Neutrophil (primary cell): ENCODE measurements around the gene ASB14.
"Not testable (repeated sequence)": the region's sequence is repeated elsewhere in the genome, so short reads cannot be mapped to it uniquely, and the experiment has no call there.

Experiments used
- H3K27ac ChIP-seq: fragments of 200-600 bp; sonication (generic); 2 replicates; pipeline ENCODE4 v1.5.1; 2016; ENCODE audit warnings: mild to moderate bottlenecking, moderate library complexity
- H3K27me3 ChIP-seq: fragments of 200-600 bp; sonication (generic); 2 replicates; pipeline ENCODE4 v1.6.0; 2016; ENCODE audit warnings: mild to moderate bottlenecking
- H3K36me3 ChIP-seq: fragments of 200-600 bp; sonication (generic); 2 replicates; pipeline ENCODE4 v1.5.1; 2017
- H3K4me1 ChIP-seq, 2 experiments: fragments of 200-600 bp in 1 of 2; sonication (generic) in 1 of 2; 1 replicate in 1 of 2; 2 replicates in 1 of 2; pipeline versions ENCODE4 v1.5.1 to v1.6.1; 2013 to 2016; ENCODE audit warnings: low read depth in 1 of 2, low read length in 1 of 2, mild to moderate bottlenecking in 1 of 2, moderate library complexity in 1 of 2; ENCODE audit not compliant: control insufficient read depth in 1 of 2, insufficient read depth in 1 of 2
- H3K4me3 ChIP-seq, 2 experiments: fragments of 200-600 bp in 1 of 2; sonication (generic) in 1 of 2; 1 replicate in 1 of 2; 2 replicates in 1 of 2; pipeline ENCODE4 v1.5.1; 2013 to 2016; ENCODE audit warnings: low read depth in 1 of 2, low read length in 1 of 2, mild to moderate bottlenecking in 1 of 2, moderate library complexity in 1 of 2
- H3K9me3 ChIP-seq: fragments of 200-600 bp; sonication (generic); 2 replicates; pipeline ENCODE4 v1.5.1; 2016
- CTCF ChIP-seq: fragments of 200-600 bp; sonication (generic); IDR thresholded peaks from 2 replicates; pipeline ENCODE4 v1.5.1; 2016; ENCODE audit warnings: antibody characterized with exemption

The ASB14 gene

GRCh38 chr3:57292159-57292896 is at the start of gene ASB14:
Gene ASB14, minus strand, starts transcription at chr3:57292685. Its CDS starts 652 bp downstream, at chr3:57292033.
- Histone ChIP-seq H3K27me3 (no peaks in the 10 kb centered on the region), H3K9me3 (no peaks in the 10 kb centered on the region), H3K4me1 (no peaks in the 10 kb centered on the region), H3K4me3 (no peak within 1 kb of the TSS), H3K27ac (no peak within 1 kb of the TSS), H3K36me3 (no peaks in the 10 kb centered on the region)
- no peak for TF ChIP-seq CTCF

GRCh38 chr3:57339071-57339642 is 46.7 kb upstream of the ASB14 start:
- H3K36me3 ChIP-seq, H3K27me3 ChIP-seq, H3K27ac ChIP-seq, H3K4me3 ChIP-seq, H3K4me1 ChIP-seq, H3K9me3 ChIP-seq: not testable (repeated sequence)

- not testable (repeated sequence) for H3K4me3 ChIP-seq, H3K9me3 ChIP-seq, H3K4me1 ChIP-seq, H3K36me3 ChIP-seq, H3K27me3 ChIP-seq, H3K27ac ChIP-seq
These were observed 46.0 kb upstream of the ASB14 start for GRCh38 chr3:57338272-57339070.

- Histone ChIP-seq H3K27me3 (no peaks in the 10 kb centered on the region), H3K4me3 (no peak overlapping the region), H3K36me3 (no peaks in the 10 kb centered on the region), H3K9me3 (no peaks in the 10 kb centered on the region), H3K4me1 (no peaks in the 10 kb centered on the region), H3K27ac (no peak overlapping the region)
- no peak for TF ChIP-seq CTCF
These were observed 42.9 kb upstream of the ASB14 start for GRCh38 chr3:57335283-57335938.

- no peaks in the 10 kb centered on the region for H3K36me3 ChIP-seq
- TF ChIP-seq CTCF = no peak
These were observed 38.7 kb upstream of the ASB14 start for GRCh38 chr3:57331078-57331610.

GRCh38 chr3:57326498-57326897 is 34.0 kb upstream of the ASB14 start:
- not testable (repeated sequence) for H3K27me3 ChIP-seq, H3K4me1 ChIP-seq, H3K27ac ChIP-seq, H3K36me3 ChIP-seq, H3K4me3 ChIP-seq, H3K9me3 ChIP-seq

More at GRCh38 chr3:57331078-57331610, 38.7 kb upstream of the ASB14 start:
- Histone ChIP-seq H3K4me1 (no peaks in the 10 kb centered on the region), H3K27ac (no peak overlapping the region), H3K9me3 (no peaks in the 10 kb centered on the region), H3K27me3 (no peaks in the 10 kb centered on the region), H3K4me3 (no peak overlapping the region)
